Measurements from ENCODE around the gene ADPRM.
A peak's percentile ranks its signal among the peaks of the same experiment; 100 is the strongest.
"Not testable (repeated sequence)": the region's sequence is repeated elsewhere in the genome, so short reads cannot be mapped to it uniquely, and the experiment has no call there.

Gene ADPRM

DNA sequence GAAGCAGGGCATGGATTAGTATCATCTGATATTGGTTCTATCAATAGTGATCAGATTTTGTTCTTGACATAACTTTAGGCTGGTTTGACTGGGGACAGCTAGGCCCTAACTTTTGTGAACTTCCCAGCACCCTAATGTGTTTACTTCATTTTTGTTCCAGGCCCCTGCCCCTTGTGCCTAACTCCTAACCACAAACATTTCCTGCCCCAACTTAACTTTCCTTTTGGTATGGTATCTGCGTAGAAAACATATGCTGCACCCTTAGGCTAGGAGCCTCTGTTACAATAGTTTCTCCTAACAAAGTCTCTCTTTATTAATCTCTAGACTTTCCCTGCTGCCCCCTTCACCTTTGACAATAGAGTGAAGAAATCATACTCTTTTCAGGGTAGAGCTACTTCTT, 2.5 kb downstream of the ADPRM start:
- no peak for DNase-seq (ENCODE audit: low spot score)

GRCh38 chr17:10702574-10702973, 5.2 kb downstream of the ADPRM start:
- DNase-seq (ENCODE audit: low spot score): peak; percentile 10

DNA sequence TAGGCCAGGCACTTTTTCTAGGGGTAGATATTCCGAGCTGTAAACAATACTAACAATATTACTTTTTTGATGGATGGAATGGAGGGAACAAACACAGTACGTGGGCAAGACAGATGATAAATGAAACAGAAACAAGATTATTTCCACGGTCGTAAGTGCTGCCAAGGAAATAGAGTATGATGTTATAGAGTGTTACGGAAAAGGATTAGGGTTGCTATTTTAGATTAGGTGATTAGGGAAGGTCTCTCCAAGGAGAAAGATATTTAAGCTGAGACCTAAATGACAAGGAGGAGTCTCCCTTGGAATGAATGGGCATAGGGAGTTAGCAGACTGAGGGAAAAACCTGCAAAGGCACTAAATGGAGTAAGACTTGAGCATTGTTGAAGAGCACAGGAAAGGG, 8.3 kb downstream of the ADPRM start:
- DNase-seq (ENCODE audit: low spot score): no peak

GRCh38 chr17:10713318-10713717, 15.9 kb downstream of the ADPRM start:
- peak; percentile 22 for DNase-seq (ENCODE audit: low spot score)

- DNase-seq (ENCODE audit: low spot score): no peak
These were observed 18.8 kb downstream of the ADPRM start for GRCh38 chr17:10716218-10716617.

DNA sequence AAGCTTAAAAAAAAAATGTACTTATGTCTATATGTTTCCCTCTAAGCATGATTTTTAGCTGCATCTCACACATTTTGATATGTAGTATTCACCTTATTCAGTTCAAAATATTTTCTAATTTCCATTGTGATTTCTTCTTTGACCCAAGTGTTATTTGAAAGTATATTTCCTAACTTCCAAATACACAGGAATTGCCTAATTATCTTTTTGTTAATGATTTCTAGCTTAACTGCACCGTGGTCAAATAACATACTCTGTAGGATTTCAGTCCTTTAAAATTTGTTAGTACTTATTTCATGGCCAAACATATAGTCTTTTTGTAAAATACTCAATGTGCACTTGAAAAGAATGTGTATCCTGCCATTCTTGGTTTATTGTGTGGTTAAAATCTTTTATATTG, 21.2 kb downstream of the ADPRM start:
- DNase-seq (ENCODE audit: low spot score): no peak

DNA sequence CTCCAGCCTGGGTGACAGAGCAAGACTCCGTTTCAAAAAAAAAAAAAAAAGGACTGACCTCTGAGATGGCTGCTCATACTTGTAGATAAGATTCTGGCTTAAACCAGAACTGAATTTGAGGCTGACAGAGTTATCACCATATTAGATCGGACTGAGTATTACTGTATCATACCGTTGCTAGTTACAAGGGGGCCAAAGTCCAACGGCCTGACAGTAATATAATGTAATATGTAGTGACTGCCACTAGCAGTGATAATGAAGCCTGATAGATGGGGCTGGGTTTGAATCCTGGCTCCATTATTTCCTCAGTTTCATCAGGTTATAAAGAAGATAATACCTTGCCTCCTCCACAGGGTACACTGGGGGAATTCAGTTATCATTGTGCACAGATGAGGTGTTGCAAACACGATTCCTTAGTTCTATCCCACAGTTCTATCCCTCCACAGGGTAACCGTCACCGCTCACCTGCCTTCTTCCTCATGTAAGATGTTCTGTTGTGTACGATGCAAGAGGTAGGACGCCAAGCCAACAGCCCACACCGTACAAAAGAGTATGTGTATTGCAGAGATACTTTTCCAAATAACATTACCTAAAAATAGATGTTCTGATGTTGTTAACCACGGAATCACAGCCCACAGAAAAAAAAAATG, 27.3 kb downstream of the ADPRM start:
- no peak for DNase-seq (ENCODE audit: low spot score)

DNA sequence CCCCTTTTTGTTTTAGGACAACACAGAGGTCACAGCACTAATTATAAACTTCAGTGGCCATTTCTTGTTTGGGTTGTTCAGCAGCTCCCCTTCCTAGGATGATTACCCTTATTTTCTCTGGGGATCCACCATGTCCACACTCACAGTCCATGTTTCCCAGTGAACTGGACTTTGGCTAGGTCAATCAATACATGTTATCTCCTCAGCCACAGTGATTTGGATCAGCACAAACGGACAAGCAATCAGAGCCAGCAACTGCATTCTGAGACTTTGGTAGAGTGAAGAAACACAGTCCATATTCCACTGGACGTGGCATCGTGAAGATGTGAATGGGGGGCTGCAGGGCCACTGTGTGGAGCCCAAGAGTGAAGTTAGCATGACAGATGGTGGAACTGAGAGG, 27.9 kb downstream of the ADPRM start:
- DNase-seq (ENCODE audit: low spot score): no peak

- no peak for DNase-seq (ENCODE audit: low spot score)
These were observed 28.8 kb downstream of the ADPRM start for GRCh38 chr17:10726196-10726595.

- DNase-seq (ENCODE audit: low spot score): no peak
These were observed 29.8 kb downstream of the ADPRM start for GRCh38 chr17:10727192-10727591.

DNA sequence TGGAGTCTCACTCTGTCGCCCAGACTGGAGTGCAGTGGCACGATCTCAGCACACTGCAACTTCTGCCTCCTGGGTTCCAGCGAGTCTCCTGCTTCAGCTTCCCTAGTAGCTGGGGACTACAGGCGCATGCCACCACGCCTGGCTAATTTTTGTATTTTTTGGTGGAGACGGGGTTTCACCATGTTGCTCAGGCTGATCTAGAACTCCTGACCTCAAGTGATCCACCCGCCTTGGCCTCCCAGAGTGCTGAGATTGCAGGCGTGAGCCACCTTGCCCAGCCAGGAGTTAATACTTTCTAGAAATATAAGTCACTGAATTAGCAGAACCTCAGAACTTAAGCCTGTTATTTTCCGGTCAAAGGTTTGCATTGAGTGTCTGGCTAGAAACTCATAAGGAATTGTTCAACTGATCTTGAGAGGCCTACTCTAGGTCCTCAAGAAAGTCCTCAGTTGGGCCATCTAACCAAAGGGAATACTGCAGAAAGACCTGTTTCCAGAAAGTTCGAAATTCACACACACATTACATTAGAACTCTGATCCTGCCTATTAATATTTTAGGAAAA, 31.0 kb downstream of the ADPRM start:
- no peak for DNase-seq (ENCODE audit: low spot score)

DNA sequence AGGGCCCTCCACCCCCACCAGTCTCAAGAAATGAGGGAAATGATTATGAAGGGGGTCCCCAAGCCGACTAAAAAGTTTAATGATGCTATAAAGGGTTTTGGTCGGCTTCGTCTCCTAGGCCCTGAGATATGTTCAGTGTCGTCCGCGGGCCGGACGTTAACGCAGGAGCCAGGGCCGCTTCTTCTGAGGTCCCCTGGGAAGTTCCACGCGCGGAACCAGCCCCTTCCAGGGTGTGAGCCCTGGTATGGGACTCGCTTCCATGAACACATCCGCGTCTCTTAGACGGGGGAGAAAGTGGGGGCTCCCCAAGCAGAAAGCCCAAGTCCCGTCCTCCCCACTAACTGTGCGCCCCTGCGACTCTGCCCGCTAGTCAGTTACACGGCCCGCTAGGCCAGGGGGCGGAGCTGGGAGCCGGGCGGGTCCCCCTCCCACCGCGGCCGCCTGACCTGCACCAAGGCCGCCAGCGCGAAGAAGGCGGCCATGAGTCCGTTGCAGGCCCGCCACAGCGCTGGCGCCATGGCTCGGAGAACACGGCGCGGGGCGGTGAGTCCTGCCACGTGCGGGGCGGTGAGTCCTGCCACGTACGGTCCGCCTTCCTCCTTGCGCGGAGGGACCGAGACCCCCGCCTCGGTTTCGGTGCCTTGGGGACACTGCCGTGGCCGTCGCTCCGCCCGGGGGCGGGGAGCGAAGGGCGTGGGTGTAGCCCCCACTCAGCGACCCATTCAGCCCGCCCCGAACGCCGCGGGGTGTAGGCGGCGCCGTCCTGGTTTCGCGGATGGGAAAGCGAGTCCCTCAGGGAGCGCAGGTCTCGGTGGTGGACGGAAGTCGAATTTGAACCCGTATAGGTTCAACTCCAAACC, 32.2 kb downstream of the ADPRM start, which contains the start of gene TMEM220:
TSS of gene TMEM220 (minus strand) at position 690 of the 860 bp plus-strand sequence. CDS start at position 518, 172 bp downstream.
- peak; percentile 79 for DNase-seq (ENCODE audit: low spot score)

GRCh38 chr17:10730247-10730646, 32.9 kb downstream of the ADPRM start:
- DNase-seq (ENCODE audit: low spot score): not testable (repeated sequence)

- no peak for DNase-seq (ENCODE audit: low spot score)
These were observed 34.0 kb downstream of the ADPRM start for GRCh38 chr17:10731408-10731879.

DNA sequence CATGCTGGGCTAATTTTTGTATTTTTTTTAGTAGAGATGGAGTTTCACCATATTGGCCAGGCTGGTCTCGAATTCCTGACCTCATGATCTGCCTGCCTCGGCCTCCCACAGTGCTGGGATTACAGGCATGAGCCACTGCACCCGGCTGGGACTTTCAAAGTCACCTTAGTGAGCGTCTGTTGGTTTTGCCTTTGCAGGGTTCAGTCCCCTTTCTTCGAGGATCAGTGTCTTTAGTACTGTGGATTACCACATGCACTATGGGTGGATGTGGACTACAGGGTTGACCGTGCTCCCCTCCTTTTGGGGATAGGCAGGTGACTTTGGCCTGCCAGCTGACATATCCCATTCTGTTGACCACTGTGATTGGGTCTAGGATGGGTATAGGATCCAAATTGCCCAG, 34.7 kb downstream of the ADPRM start:
- DNase-seq (ENCODE audit: low spot score): not testable (repeated sequence)

GRCh38 chr17:10733666-10734065, 36.3 kb downstream of the ADPRM start:
- DNase-seq (ENCODE audit: low spot score): no peak

- DNase-seq (ENCODE audit: low spot score): no peak
These were observed 37.9 kb downstream of the ADPRM start for GRCh38 chr17:10735251-10735650.

DNA sequence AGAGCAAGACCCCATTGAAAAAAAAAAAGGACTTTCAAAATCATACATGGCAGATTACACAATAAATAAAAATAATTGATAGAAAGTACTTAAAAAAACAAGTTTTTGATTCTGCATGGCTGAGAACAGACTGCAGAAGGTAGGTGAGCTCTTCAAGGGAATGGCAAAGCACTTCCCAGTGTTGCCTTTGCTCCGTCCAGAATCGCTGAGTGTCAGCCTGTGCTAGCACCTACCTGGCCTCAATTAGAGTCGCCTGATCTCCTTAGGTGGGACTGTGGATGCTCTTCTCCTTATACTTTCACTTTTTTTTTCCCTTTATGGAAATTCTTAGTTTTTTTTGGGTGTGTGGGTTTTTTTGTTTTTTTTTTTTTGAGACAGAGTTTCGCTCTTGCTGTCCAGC, 38.4 kb downstream of the ADPRM start:
- DNase-seq (ENCODE audit: low spot score): no peak

DNA sequence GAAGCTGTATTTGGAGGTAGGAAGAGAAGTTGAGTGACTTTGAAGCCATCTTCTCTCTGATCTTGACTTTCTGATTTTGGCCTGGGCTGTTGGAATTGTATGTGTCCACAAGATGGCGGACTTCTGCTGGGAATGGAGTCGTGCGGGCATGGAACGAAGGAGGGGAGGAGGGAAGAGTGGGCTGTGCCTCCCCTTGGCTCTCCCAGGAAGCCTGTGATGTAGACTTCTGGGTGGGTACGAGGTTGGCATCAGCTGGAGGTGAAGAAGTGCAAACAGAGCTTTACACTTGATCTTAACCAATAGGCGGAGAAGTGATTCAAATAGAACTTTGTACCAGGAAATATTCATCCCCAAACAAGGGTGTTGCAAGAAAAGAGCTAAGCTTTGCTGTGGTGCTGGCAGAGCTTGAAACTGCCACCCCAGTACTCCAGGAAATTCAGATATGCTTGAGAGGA, 39.8 kb downstream of the ADPRM start:
- DNase-seq (ENCODE audit: low spot score): peak; percentile 79

GRCh38 chr17:10737736-10738135, 40.3 kb downstream of the ADPRM start:
- DNase-seq (ENCODE audit: low spot score): no peak

- DNase-seq (ENCODE audit: low spot score): no peak
These were observed 41.3 kb downstream of the ADPRM start for GRCh38 chr17:10738521-10739258.

- DNase-seq (ENCODE audit: low spot score): no peak
These were observed 42.0 kb downstream of the ADPRM start for GRCh38 chr17:10739386-10739785.

Measured in AG08396 (cell line).